Measurements from ENCODE around the gene SLC7A8. TPM values are rescaled to one million over a fixed set of nuclear protein-coding genes. Genes with fewer than 3 reads are reported as not detected.
A peak's percentile ranks its signal among the peaks of the same experiment; 100 is the strongest.

The SLC7A8 gene
- total RNA-seq, 4 donors from 2014 or later = 15.9 to 152 (median 49.3) TPM

GRCh38 chr14:23122086-23122485 lies 61.4 kb downstream of the SLC7A8 start:
- no peak overlapping the region for H3K4me3 ChIP-seq
- H3K4me1 ChIP-seq = peaks cover 0 to 8% of the 10 kb centered on the region in 2 donors
- no peaks in the 10 kb centered on the region for H3K9me3 ChIP-seq
- intact Hi-C loops (cut with DNase I; ENCODE audit: low total_unique reads) = no loop called here
- TF ChIP-seq CTCF (IDR thresholded peaks at IDR 0.05) (no peak), POLR2A (IDR thresholded peaks at IDR 0.05) (no peak)
- H3K27me3 ChIP-seq = no peaks in the 10 kb centered on the region
- peak overlapping the region; percentile 77 to 83 for H3K27ac ChIP-seq
- DNase-seq = no peak
- no peaks in the 10 kb centered on the region for H3K36me3 ChIP-seq

GRCh38 chr14:23121361-23121771 lies 62.1 kb downstream of the SLC7A8 start:
- intact Hi-C loops (cut with DNase I; ENCODE audit: low total_unique reads) = no loop called here
- H3K9me3 ChIP-seq = no peaks in the 10 kb centered on the region
- TF ChIP-seq CTCF (IDR thresholded peaks at IDR 0.05) (no peak), POLR2A (IDR thresholded peaks at IDR 0.05) (no peak)
- peak overlapping the region; percentile 77 to 83 for H3K27ac ChIP-seq
- peaks cover 0 to 4% of the 10 kb centered on the region in 2 donors for H3K4me1 ChIP-seq
- peak; percentile 74 to 84 for DNase-seq
- no peaks in the 10 kb centered on the region for H3K27me3 ChIP-seq
- H3K36me3 ChIP-seq = no peaks in the 10 kb centered on the region
- no peak overlapping the region for H3K4me3 ChIP-seq

DNA sequence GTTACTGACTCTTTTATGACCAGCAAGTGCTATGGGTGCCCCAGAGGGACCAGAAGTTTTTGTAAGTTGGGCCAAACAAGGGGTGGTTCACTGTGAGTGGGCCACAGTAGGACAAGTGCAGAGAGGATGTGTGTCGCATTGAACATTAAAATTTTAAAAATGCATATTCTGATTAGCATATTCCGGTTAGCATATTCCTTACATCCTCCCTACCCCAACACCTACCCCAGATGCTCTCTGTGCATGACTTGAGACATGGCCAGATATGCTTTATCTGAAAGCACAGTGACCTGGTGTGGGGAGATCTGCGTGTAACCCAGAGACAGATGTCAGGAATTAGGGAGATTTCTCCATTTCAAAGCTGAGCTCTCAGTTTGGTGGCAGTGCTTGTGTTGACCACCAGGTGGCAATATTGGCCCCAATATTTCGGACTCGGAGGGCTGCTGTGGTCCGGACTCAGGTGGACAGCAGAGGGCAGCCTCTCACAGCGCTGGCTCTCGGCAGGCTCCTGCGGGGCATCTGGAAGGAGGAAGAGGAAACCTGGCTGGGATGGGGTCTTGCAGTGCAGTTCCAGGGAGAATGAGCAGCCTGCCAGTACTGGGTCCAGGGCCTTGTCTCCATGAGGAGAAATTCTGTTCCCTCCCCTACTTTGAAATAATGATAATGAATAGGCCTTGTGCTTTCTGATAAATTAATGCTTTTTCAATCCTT lies 62.8 kb downstream of the SLC7A8 start:
- intact Hi-C loops (cut with DNase I; ENCODE audit: low total_unique reads) = no loop called here
- no peaks in the 10 kb centered on the region for H3K9me3 ChIP-seq
- DNase-seq = peak; percentile 93
- TF ChIP-seq CTCF (IDR thresholded peaks at IDR 0.05) (peak; percentile 100), POLR2A (IDR thresholded peaks at IDR 0.05) (peak in 1 of 2 donors; percentile 43)
- H3K36me3 ChIP-seq = no peaks in the 10 kb centered on the region
- peak overlapping the region; percentile 77 to 83 for H3K27ac ChIP-seq
- no peak overlapping the region for H3K4me3 ChIP-seq
- peaks cover 0 to 4% of the 10 kb centered on the region in 2 donors for H3K4me1 ChIP-seq
- H3K27me3 ChIP-seq = no peaks in the 10 kb centered on the region

DNA sequence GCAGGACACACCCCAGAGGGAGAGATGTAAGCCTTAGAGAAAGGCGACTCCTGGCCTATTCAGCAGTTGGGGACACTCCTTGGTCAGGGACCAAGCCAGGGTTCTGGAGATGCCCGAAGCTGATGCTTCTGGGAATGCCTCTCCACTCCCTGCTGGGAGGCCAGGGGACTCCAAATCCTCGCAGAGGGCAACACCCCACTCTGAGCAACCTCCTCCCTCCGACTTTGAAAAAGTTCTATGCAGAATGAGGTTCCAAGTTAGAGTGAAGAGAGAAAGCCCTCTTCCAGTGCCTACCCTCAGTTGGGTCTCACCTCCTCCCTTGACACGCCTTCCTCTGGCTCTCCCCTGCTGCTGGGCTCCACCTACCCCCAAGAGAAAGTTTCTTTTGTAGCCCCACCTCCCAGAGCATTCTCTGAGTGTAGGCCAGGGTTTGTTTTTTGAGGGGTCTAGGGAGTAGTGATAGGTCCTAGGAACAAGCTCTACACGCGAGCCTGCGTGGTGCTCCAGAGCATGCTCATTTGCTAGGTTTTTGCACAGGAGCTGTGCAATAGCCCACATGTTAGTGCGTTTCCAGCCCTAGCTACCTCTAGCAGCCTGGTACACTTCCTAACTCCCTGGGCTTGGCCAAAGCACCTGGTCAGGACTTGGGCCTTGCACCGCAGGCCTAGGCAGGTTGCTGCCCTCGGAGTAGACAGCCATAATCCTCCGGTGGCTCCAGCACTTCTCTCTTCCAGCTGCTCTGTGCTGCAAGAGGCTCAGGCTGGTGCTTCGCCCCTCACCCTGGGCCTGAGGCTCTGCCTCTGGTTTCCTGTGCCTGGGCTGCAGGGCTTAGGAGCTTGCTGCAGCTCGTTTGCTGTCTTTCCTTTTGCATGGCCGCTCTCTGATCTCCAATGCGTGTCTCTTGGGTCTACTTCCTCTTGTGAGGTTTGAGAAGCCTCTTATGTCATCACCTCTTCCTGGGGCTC lies 63.8 kb downstream of the SLC7A8 start:
- no peak for DNase-seq
- Histone ChIP-seq H3K27ac (no peak overlapping the region), H3K9me3 (no peaks in the 10 kb centered on the region), H3K4me3 (no peak overlapping the region), H3K36me3 (no peaks in the 10 kb centered on the region), H3K27me3 (no peaks in the 10 kb centered on the region), H3K4me1 (peaks cover 0 to 4% of the 10 kb centered on the region in 2 donors)
- intact Hi-C loops (cut with DNase I; ENCODE audit: low total_unique reads) = loop anchor here (2.0 kb wide), 1 partner anchor 67 kb away; no protein-coding TSS in a partner anchor
- TF ChIP-seq POLR2A (IDR thresholded peaks at IDR 0.05) = no peak
- TF ChIP-seq CTCF (IDR thresholded peaks at IDR 0.05) = no peak
